Measurements from ENCODE around the gene CAB39.

DNA sequence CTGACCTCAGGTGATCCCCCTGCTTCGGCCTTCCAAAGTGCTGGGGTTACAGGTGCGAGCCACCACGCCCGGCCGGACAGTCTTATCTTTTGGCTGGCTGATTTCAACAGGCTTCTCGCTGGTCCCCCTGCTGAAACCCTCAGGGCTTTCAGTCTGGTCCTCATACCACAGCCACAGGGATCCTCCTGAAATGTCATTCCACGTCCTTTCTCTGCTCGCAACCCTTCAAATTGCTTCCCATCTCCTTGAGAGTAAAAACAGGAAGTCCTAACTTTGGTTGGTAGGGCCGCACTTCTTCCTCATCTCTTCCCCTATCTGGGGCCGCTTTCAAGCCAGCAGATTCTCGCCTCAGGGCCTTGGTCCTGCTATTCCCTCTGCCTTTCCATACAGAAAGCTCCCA, 1.4 kb upstream of the CAB39 start:
- TF ChIP-seq, protein P1, sequence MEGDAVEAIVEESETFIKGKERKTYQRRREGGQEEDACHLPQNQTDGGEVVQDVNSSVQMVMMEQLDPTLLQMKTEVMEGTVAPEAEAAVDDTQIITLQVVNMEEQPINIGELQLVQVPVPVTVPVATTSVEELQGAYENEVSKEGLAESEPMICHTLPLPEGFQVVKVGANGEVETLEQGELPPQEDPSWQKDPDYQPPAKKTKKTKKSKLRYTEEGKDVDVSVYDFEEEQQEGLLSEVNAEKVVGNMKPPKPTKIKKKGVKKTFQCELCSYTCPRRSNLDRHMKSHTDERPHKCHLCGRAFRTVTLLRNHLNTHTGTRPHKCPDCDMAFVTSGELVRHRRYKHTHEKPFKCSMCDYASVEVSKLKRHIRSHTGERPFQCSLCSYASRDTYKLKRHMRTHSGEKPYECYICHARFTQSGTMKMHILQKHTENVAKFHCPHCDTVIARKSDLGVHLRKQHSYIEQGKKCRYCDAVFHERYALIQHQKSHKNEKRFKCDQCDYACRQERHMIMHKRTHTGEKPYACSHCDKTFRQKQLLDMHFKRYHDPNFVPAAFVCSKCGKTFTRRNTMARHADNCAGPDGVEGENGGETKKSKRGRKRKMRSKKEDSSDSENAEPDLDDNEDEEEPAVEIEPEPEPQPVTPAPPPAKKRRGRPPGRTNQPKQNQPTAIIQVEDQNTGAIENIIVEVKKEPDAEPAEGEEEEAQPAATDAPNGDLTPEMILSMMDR (IDR thresholded peaks at IDR 0.05; ENCODE audit: borderline replicate concordance, extremely low read depth, low read length, poor library complexity, severe bottlenecking), result no peak
- no peak for TF ChIP-seq EZH2 (IDR thresholded peaks at IDR 0.05; ENCODE audit: borderline replicate concordance, low read depth, low read length, severe bottlenecking)
